ENCODE measurements around the gene RPL27A. TPM values are rescaled to one million over a fixed set of nuclear protein-coding genes. Genes with fewer than 3 reads are reported as not detected.

The RPL27A gene
- polyA plus RNA-seq, 1 experiment = 988 TPM

DNA sequence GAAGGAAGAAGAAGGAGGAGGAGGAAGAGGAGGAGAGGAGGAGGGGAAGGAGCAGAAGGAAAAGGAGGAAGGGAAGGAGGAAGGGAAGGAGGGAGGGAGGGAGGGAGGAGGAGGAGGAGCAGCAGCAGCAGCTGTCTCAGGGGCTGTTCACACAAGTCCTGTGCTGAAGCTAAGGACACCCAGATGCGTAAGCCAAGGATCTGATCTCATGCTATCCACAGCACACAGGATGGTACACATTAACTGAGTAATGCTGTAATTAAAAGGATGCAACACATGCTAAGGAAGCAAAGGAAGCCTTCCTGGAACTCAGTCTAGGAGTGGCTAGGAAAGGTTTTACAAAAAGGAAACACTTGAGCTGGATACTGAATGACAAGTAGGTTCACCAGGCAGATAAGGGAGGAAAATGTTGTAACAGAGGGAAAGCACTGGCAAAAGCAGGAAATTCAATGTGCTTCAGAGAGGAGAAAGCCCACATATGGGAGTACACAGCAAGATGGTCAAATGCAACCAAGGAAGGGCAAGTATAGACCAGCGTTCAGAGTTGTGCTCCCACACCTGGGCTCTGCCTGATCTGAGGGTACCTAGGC is 32.1 kb upstream of the RPL27A start:
- H3K27me3 ChIP-seq (ENCODE audit: control insufficient read depth, insufficient read depth, low read length) = no peaks in the 10 kb centered on the region
- CTCF ChIA-PET = interaction anchor here (0.6 to 2.3 kb wide), 3 partner anchors 12 to 387 kb away, joined by 3 to 6 read pairs (median 4); partner anchors contain the start of gene LMO1
- no peak overlapping the region for H3K4me3 ChIP-seq (ENCODE audit: low read depth, low read length)
- POLR2A ChIA-PET = no interaction called here
- peaks cover 6% of the 10 kb centered on the region for H3K36me3 ChIP-seq (ENCODE audit: control insufficient read depth, insufficient read depth, low read length)
- TF ChIP-seq, protein P1, sequence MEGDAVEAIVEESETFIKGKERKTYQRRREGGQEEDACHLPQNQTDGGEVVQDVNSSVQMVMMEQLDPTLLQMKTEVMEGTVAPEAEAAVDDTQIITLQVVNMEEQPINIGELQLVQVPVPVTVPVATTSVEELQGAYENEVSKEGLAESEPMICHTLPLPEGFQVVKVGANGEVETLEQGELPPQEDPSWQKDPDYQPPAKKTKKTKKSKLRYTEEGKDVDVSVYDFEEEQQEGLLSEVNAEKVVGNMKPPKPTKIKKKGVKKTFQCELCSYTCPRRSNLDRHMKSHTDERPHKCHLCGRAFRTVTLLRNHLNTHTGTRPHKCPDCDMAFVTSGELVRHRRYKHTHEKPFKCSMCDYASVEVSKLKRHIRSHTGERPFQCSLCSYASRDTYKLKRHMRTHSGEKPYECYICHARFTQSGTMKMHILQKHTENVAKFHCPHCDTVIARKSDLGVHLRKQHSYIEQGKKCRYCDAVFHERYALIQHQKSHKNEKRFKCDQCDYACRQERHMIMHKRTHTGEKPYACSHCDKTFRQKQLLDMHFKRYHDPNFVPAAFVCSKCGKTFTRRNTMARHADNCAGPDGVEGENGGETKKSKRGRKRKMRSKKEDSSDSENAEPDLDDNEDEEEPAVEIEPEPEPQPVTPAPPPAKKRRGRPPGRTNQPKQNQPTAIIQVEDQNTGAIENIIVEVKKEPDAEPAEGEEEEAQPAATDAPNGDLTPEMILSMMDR (IDR thresholded peaks at IDR 0.05; ENCODE audit: insufficient read depth, low read depth, low read length) = no peak
- DNase-seq (ENCODE audit: low read depth) = peak; percentile 21

DNA sequence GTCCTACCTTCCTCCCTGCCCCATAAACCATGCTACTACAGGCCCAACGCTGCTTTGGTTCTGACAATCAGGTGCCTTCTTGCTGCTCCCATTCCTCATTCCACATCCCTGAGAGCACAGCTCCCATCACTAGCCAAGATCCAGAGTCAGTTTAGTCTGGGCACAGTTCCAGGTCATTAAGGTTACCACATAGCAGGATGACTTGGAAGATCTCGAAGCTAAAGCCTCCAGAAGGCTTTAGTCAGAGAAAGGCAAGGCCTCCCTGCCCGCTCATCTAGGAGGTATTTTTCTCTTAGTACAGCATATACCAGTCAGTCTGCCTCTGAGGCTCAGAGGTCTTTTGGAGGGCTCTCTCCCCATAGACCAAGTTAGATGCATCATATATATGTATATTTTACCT is 30.5 kb upstream of the RPL27A start:
- POLR2A ChIA-PET = interaction anchor here (0.6 to 1.0 kb wide), 3 partner anchors 12 to 30 kb away, joined by 3 to 4 read pairs (median 3); partner anchors contain the start of gene TRIM66
- H3K36me3 ChIP-seq (ENCODE audit: control insufficient read depth, insufficient read depth, low read length) = peaks cover 2% of the 10 kb centered on the region
- DNase-seq (ENCODE audit: low read depth) = peak; percentile 83
- H3K27me3 ChIP-seq (ENCODE audit: control insufficient read depth, insufficient read depth, low read length) = no peaks in the 10 kb centered on the region
- CTCF ChIA-PET = interaction anchor here (0.7 to 2.3 kb wide), 2 partner anchors 10 to 28 kb away, joined by 3 to 6 read pairs; no protein-coding TSS in a partner anchor
- TF ChIP-seq, protein P1 (IDR thresholded peaks at IDR 0.05; ENCODE audit: insufficient read depth, low read depth, low read length) = no peak
- H3K4me3 ChIP-seq (ENCODE audit: low read depth, low read length) = no peak overlapping the region

DNA sequence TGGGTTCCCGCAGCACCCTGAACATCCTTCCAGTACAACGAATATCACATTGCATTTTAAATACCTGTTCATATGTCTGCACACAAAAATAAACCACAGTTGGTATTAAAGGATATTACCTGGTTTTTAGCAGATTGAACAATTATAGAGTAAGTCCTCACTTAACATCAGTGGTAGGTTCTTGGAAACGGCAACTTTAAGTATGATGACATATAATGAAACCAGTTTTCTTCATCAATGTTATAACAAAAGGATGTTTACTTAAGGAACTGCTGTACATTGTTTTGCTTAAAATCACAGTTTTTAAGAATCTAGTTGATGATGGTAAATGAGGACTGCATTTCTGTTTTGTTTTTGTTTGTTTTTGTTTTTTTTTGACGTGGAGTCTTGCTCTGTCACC is 28.1 kb upstream of the RPL27A start:
- ChIA-PET POLR2A (no interaction called here), CTCF (no interaction called here)
- Histone ChIP-seq H3K27me3 (ENCODE audit: control insufficient read depth, insufficient read depth, low read length) (no peaks in the 10 kb centered on the region), H3K4me3 (ENCODE audit: low read depth, low read length) (no peak overlapping the region), H3K36me3 (ENCODE audit: control insufficient read depth, insufficient read depth, low read length) (no peaks in the 10 kb centered on the region)
- TF ChIP-seq, protein P1 (IDR thresholded peaks at IDR 0.05; ENCODE audit: insufficient read depth, low read depth, low read length) = no peak
- DNase-seq (ENCODE audit: low read depth) = no peak

DNA sequence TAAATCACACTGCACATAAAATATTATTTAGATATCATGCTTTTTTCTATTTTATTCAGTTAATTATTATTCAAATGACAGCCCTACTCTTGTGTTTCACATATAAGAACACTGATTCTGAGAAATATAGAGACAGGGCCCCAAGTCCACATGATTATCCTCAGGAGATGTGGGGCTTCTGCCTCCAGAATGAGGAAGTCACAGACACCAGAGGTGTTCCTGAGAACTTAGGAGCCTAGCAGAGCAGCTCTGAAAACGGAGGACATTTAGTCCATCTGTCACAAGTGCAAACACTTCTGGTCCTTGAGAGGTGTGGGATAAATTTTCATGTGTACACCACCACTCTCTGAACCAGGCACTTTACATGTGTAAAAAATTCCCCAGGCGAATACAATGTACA is 26.3 kb upstream of the RPL27A start:
- DNase-seq (ENCODE audit: low read depth) = no peak
- no peak overlapping the region for H3K4me3 ChIP-seq (ENCODE audit: low read depth, low read length)
- 0 out of 2 replicates have a peak, but pooled peaks cover 1% of the 10 kb centered on the region for H3K36me3 ChIP-seq (ENCODE audit: control insufficient read depth, insufficient read depth, low read length)
- no peaks in the 10 kb centered on the region for H3K27me3 ChIP-seq (ENCODE audit: control insufficient read depth, insufficient read depth, low read length)
- TF ChIP-seq, protein P1 (IDR thresholded peaks at IDR 0.05; ENCODE audit: insufficient read depth, low read depth, low read length) = no peak
- CTCF ChIA-PET = interaction anchor here (0.7 to 2.0 kb wide), 3 partner anchors 10 to 25 kb away, joined by 3 to 6 read pairs (median 5); no protein-coding TSS in a partner anchor
- POLR2A ChIA-PET = no interaction called here

DNA sequence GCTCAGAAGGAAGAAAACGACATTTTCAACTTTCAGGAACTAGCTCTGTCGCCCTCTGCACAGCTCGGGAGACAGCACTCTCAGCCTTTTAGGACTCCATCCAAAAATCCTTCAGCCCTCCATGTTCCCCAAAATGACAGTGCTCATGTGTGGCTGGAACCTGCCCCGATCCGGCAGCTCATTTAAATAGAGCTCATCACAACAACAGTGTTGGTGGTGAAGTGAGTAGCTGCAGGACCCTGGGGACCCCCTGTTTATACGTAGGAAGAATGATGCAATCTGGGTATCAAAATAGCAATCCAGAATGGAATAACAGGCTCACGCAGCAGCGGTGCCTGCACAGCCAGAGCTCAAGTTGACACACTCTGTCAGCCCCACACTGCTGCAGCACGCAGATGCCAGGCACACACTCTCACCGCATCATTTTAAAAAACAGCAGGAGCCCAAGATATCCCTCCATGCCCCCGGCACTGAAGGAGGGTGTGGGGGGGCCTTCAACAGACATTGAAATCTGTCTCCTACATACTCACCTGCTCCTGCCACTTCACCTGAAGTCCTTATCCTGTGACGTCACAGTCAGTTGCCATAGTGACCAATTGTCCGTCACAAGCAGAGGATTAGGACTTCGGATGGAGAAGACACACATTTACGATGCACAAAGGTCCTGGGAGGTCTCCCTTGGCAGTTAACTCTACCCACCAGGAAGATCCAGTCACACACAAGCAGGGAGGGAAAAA is 24.1 kb upstream of the RPL27A start:
- ChIA-PET POLR2A (interaction anchor here (0.6 kb wide), 1 partner anchor 50 kb away, joined by 7 read pairs; no protein-coding TSS in a partner anchor), CTCF (no interaction called here)
- Histone ChIP-seq H3K4me3 (ENCODE audit: low read depth, low read length) (no peak overlapping the region), H3K27me3 (ENCODE audit: control insufficient read depth, insufficient read depth, low read length) (no peaks in the 10 kb centered on the region), H3K36me3 (ENCODE audit: control insufficient read depth, insufficient read depth, low read length) (peaks cover 1% of the 10 kb centered on the region; the same call in 1 of the 2 replicates)
- no peak for DNase-seq (ENCODE audit: low read depth)
- TF ChIP-seq, protein P1 (IDR thresholded peaks at IDR 0.05; ENCODE audit: insufficient read depth, low read depth, low read length) = no peak
